ENCODE data around the gene UBE2U. TPM values are rescaled to one million over a fixed set of nuclear protein-coding genes. Genes with fewer than 3 reads are reported as not detected.
"Not testable (repeated sequence)": the region's sequence is repeated elsewhere in the genome, so short reads cannot be mapped to it uniquely, and the experiment has no call there.

Gene UBE2U
- polyA plus RNA-seq, 1 donor = not detected

GRCh38 chr1:64241069-64241468, 37.6 kb downstream of the UBE2U start:
- no peak for DNase-seq

- DNase-seq = peak; percentile 27
These were observed 39.7 kb downstream of the UBE2U start for GRCh38 chr1:64242895-64243756.

- DNase-seq = no peak
These were observed 40.3 kb downstream of the UBE2U start for GRCh38 chr1:64243757-64244080.

DNA sequence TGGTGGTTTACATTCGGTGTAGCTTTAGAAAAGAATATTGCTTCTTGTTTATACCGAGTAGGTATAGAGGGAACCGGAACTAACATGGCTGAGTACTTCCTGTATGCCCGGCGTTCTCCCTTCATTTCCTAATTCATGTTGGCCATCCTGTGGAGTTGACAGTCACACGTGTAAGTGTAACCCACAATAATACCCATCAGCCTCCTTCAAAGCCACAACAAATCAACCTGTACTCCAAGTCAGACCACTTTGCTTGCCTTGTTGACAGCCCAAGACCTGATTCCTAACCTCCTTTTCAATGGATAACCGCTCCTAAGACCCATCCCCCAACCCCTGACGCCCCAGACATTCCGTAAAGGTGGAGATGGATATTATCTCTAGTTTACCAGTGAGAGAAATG, 42.1 kb downstream of the UBE2U start:
- no peak for DNase-seq

GRCh38 chr1:64246294-64246917, 43.0 kb downstream of the UBE2U start:
- no peak for DNase-seq

DNA sequence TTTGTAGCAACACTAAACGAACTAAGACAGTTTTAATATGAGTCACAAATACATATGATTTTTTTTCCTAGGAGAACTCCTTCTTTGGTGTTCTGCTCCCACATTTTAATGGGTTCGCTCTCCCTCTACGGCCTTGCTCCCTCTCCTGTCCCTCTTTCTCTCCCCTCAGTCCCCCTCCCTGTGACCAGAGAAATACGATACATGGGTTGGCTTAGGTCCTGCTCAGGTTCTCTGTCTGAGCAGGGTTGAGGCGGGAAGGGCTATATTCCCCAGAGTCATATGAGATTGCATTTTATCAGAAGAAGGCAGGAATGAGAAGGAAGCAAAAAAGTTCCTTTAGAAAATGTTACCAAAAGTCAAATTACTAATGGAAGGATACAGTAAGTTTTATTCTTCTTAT, 44.6 kb downstream of the UBE2U start:
- DNase-seq = no peak

- not testable (repeated sequence) for DNase-seq
These were observed 47.0 kb downstream of the UBE2U start for GRCh38 chr1:64250472-64250871.

DNA sequence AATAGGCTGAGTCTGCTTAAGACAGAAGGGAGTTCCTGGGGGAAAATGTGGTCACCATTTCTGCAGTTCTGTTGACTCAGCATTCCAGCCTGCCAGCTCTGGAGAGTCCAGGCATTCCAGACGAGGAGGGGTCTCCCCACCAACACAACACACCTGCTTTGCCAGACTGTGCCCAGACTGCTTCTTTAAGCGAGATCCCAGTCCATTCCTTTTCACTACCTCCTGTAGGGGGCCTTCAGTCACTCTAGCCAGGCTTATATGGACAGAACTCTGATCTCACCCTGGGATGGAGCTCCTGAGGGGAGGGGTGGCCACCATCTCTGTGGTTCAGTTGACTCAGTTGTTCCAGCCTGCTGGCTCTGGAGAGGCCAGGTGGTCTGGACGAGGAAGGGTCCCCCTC, 48.5 kb downstream of the UBE2U start:
- no peak for DNase-seq

DNA sequence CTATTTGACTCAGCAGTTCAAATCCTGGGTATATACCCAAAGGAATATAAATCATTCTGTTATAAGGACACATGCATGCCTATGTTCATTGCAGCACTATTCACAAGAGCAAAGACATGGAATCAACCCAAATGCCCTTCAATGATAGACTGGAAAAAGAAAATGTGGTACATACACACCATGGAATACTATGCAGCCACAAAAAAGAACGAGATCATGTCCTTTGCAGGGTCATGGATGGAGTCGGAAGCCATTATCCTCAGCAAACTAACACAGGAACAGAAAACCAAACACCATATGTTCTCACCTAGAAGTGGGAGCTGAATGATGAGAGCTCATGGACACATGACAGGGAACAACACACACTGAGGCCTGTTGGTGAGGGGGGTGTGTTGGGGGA, 53.8 kb downstream of the UBE2U start:
- DNase-seq = not testable (repeated sequence)

DNA sequence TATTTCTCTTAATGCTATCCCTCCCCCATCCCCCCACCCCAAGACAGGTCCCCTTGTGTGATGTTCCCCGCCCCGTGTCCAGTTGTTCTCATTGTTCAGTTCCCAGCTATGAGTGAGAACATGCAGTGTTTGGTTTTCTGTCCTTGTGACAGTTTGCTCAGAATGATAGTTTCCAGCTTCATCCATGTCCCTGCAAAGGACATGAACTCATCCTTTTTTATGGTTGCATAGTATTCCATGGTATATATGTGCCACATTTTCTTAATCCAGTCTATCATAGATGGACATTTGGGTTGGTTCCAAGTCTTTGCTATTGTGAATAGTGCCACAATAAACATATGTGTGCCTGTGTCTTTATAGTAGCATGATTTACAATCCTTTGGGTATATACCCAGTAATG, 55.0 kb downstream of the UBE2U start:
- not testable (repeated sequence) for DNase-seq

GRCh38 chr1:64263335-64263734, 59.9 kb downstream of the UBE2U start:
- no peak for DNase-seq

- DNase-seq = no peak
These were observed 60.4 kb downstream of the UBE2U start for GRCh38 chr1:64263856-64264255.

DNA sequence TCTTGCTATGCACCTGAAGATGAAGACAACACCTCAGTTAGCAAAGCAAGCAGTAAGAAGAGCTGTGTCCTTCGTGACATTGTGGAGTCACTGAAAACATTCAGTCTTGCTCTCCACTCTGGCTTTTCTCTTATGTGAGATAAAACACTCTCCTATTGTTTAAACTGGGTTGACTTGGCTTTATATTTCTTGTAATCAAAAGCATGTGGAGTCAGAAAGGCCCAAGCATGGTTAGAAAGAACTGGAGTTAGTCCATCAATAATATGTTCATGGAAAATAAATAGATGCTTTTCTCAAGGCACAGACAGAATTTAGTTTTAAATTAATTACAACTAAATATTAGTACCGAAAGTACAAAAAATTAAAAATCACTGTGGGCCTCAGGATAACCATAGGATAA, 61.7 kb downstream of the UBE2U start:
- no peak for DNase-seq

DNA sequence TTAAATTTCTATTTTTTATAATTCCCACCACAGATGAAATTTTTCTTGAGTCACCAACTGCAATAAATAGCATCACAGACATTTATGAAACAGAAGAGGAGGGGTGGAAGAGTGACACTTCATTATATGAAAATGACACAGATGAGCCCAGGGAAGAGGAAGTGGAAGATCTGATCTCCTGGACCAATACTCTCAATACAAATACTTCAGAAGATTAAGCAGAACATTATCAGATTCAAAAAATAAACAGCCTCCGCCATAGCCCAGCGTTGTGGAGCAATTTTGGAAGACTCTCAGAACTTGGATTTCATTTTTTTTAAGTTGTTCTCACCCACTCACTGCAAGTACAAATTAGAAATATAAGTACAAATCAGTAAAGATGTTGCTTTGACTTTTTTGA, 63.6 kb downstream of the UBE2U start:
- DNase-seq = no peak

DNA sequence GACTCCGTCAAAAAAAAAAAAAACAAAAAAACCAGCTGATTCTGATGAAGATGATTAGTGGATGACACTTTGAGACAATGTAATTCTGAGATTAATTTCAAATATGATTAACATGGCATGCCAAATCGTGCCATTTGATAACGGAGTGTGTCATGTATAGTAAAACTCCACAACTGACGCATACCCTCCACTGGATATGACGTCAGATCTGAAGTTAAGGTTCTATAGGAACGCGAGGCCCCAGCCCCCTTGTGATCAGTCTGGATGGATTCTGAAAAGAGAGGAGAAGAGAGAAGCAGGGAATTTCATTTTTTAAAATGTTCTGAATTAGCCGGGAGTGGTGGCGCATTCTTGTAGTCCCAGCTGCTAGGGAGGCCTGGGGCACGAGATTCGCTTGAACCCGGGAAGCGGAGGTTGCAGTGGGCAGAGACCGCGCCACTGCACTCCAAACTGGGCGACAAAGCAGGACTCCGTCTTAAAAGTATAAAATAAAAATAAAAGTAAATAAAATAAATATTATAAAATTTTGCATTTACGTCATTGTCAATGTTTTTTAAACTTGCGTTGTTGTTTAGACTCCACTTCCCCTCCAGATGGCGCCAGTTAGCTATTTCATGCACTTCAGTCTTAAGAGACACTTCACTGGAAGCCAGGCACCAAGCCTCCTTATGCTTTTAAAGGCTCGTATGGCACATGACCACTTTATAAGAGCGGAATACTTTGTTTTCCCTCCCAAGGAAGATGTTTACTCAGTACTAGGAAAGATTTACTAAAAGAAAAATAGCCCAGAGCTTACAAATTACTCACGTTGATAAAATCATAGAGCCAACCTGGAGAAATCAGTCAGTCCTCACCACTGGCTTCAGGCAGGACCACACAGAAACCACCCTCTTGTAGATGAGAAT, 65.5 kb downstream of the UBE2U start:
- DNase-seq = peak; percentile 80

DNA sequence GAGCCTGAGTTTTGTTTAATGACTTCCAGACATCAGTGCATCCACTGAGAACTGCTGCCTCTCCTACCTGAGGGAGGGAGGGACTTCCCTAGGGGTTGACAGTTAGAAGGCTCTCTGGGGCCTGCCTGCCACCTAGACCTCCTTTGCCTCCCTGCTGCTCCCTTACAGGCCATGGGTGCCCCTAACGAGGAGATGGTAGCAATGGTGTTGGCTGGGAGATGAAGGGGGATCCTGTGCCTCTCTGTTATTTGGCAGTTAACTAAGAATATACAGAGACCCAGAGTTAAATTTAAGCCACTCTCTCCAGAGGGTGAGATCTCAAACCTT, 66.1 kb downstream of the UBE2U start:
- no peak for DNase-seq

DNA sequence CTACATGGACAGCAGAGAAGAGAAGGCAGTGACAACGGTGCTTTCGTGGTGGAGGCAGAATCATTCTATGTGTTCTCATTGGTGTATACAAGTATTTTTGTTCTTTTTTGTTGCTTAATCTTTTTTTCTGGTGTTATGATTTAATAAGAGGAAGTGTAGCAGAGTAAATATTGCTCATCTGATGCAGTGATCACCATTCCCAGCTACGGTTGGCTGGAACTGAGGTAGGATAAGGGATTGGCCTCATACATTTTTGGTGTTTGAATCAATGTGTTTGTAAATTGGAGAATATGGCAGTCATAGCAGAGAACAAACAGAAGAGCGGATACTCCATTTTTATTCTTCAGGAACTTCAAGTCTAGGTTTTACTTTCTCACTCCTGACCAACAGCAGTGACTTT, 76.6 kb downstream of the UBE2U start:
- no peak for DNase-seq

- DNase-seq = peak; percentile 64
These were observed 78.9 kb downstream of the UBE2U start for GRCh38 chr1:64282351-64282750.

DNA sequence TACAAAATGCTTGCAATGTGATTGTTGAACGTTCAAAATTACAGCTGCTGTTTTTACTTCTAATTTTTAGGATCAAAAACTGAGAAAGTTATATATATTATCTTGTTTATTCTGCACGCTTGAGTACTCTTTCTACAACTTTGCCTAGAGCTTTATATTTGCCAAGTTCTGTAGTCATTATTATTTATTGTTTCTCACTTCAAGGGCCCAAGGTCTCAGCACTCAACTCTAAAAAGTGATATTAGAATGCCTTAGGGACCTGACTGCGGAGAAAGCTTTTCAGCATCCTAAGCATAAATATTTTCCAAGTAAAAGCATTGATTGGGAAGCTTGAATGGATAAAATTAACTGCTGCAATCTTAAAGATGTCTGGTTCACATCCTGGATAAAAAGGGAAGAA, 83.6 kb downstream of the UBE2U start:
- no peak for DNase-seq

- DNase-seq = no peak
These were observed 87.0 kb downstream of the UBE2U start for GRCh38 chr1:64290420-64290819.

- DNase-seq = no peak
These were observed 88.5 kb downstream of the UBE2U start for GRCh38 chr1:64291931-64292330.

- DNase-seq = no peak
These were observed 89.0 kb downstream of the UBE2U start for GRCh38 chr1:64292399-64292798.

- no peak for DNase-seq
These were observed 90.4 kb downstream of the UBE2U start for GRCh38 chr1:64293820-64294219.

DNA sequence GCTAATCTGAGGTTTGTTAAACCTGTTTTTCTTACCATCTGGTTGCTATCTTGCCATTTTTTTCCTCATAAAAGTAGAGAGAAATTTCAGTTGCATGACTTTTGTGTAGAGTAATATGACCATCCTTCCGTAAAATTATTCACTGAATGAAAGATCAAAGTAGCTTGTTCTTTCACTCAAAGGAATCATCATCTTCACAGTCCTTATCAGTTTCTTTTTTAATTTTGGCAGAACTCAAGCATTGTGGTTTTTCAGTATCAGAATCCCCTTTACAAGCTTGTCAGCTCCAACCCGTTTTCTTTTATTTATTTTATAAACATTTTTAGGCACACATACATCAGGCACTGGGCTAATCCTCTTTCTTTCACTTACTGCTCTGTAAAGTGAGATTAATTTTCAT, 91.7 kb downstream of the UBE2U start:
- DNase-seq = no peak
